IPS-15b (cell line): ENCODE results near the gene HPSE2.
"Not testable (repeated sequence)": the region's sequence is repeated elsewhere in the genome, so short reads cannot be mapped to it uniquely, and the experiment has no call there.

Source experiments
- H3K27me3 ChIP-seq: one replicate; pipeline ENCODE4 v1.6.1; 2013; ENCODE audit warnings: low read length; ENCODE audit not compliant: control insufficient read depth, insufficient read depth
- H3K36me3 ChIP-seq: one replicate; pipeline ENCODE4 v1.6.1; 2013; ENCODE audit warnings: low read length; ENCODE audit not compliant: control insufficient read depth, insufficient read depth
- H3K4me1 ChIP-seq: one replicate; pipeline ENCODE4 v1.6.1; 2013; ENCODE audit warnings: mild to moderate bottlenecking, low read length; ENCODE audit not compliant: control insufficient read depth, insufficient read depth
- H3K4me3 ChIP-seq: one replicate; pipeline ENCODE4 v1.5.1; 2013; ENCODE audit warnings: low read depth, low read length
- H3K9ac ChIP-seq: one replicate; pipeline ENCODE4 v1.6.1; 2013; ENCODE audit warnings: low read depth, mild to moderate bottlenecking, low read length
- H3K9me3 ChIP-seq: one replicate; pipeline ENCODE4 v1.6.1; 2013; ENCODE audit warnings: mild to moderate bottlenecking, low read length; ENCODE audit not compliant: control insufficient read depth, insufficient read depth

Gene HPSE2

DNA sequence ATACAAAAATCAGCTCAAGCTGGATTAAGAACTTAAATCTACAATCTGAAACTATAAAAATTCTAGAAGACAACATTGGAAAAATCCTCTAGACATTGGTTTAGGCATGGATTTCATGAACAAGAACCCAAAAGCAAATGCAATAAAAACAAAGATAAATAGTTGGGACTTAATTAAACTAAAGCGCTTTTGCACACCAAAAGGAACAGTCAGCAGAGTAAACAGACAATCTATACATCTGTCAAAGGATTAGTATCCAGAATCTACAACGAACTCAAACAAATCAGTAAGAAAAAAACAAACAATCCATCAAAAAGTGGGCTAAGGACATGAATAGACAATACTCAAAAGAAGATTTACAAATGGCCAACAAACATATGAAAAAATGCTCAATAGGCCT, 733.1 kb downstream of the HPSE2 start:
- not testable (repeated sequence) for H3K9ac ChIP-seq, H3K9me3 ChIP-seq, H3K4me1 ChIP-seq, H3K36me3 ChIP-seq, H3K27me3 ChIP-seq, H3K4me3 ChIP-seq

DNA sequence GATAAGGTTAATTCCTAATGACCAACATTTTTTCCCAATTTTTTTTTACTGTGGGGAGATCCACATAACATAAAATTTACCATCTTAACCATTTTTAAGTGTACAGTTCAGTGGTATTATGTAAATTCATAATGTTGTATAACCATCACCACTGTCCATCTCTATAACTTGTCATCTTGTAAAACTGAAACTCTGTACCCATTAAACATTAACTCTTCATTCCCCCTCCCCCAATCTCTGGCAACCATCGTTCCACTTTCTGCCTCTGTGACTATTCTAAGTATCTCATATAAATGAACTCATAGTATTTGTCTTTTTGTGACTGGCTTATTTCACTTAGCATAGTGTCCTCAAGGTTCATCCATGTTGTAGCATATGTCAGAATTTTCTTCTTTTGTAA, 742.9 kb downstream of the HPSE2 start:
- Histone ChIP-seq H3K4me3 (no peak overlapping the region), H3K4me1 (no peaks in the 10 kb centered on the region), H3K36me3 (no peaks in the 10 kb centered on the region), H3K9me3 (no peaks in the 10 kb centered on the region), H3K9ac (no peak overlapping the region), H3K27me3 (no peaks in the 10 kb centered on the region)

DNA sequence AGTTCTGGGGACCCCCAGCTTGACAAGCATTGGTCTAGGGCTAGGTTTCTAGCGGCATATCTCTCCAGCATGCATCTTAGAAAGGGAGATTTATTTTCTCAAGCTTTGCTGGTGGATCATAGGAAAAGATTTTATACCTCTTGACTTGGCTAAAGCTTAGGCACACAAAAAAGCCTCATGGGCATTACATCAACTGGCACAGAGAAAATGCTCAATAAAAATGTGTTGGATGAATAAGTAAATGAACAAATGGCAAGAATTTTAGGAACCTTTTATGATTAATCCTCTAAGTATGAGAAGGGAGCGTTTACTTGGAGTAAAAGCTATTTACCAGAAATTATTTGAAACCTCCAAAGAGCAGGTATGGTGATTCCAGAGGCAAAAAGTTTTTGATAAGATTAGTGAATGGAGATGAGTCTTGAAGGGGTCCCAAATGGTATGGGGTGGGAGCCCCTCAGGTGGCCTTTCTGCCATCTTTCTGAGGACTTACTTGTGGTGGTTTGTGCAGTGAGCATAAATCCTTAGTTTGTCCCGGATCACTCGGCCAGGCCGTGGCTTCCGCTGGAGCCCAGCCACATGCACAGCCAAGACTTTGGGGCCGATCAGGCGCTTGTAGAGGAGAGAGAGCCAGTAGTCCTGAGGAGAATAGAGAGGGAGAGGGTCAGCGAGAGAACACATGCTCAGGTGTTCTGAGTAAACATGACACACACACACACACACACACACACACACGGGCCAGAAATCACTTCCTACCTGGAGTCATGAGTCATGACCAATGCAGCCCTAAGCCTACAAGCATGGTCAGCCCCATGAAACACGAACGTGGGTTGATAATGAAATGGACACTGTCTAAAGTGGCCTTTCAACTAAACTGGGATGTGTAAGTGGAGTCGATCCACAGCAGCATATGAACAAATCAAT, 745.8 kb downstream of the HPSE2 start:
- Histone ChIP-seq H3K4me1 (no peaks in the 10 kb centered on the region), H3K4me3 (no peak overlapping the region), H3K36me3 (no peaks in the 10 kb centered on the region), H3K9me3 (no peaks in the 10 kb centered on the region), H3K27me3 (no peaks in the 10 kb centered on the region), H3K9ac (no peak overlapping the region)

DNA sequence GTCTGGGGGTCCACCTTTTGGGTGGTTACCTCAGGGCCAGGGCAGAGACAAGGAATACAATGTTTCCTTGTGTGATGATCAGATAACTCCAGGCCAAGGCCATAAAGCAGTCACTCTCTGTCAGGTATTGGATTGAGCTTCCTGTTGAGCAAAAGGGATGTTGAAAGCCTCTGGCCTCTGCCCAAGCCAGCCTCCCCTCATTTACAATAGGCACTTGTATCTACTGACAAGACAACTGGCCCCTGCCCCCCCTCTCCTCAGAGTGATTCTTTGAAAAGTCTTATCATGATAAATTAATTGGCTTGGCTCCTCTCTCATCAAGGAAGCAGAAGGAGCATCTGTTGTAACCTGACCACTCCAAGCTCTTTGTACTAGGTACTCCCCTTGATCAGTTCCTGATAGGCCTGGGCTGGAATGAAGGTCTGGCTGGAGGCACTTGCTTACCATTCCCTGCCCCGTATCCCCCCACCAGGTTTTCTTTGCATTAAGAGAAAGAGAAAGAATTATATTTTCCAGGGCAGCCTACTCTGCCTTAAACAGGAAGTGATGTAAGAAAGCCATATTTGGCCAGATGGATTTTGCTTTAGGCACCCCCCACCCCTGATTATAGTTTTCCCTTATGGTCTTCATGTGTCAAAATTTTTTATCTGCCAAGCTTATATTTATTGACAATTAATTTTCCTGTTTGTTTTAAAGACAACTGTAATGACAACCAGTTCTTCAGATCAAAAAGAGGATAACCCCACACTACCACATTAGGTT, 746.8 kb downstream of the HPSE2 start:
- Histone ChIP-seq H3K9ac (no peak overlapping the region), H3K4me3 (no peak overlapping the region), H3K4me1 (no peaks in the 10 kb centered on the region), H3K27me3 (no peaks in the 10 kb centered on the region), H3K36me3 (no peaks in the 10 kb centered on the region), H3K9me3 (no peaks in the 10 kb centered on the region)

DNA sequence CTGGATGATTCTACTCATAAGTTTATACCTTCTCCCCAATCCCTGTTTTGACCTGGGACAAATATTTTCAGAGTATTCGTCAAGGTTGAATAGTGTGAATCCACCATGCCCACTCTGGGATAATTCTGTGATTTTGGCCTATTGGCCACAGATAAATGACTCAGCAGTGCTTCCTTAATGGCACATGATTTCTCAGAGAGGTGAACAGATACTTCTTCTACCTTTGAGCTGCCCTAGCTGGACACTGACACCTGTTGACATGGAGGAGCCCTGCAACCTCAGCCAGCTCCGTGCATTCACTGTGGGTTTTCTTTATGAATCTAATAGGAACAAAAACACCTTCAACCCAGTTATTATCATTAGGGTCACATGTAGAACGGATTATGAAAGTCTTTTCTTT, 748.0 kb downstream of the HPSE2 start:
- no peak overlapping the region for H3K4me3 ChIP-seq
- H3K36me3 ChIP-seq = no peaks in the 10 kb centered on the region
- no peak overlapping the region for H3K9ac ChIP-seq
- no peaks in the 10 kb centered on the region for H3K9me3 ChIP-seq
- no peaks in the 10 kb centered on the region for H3K27me3 ChIP-seq
- H3K4me1 ChIP-seq = no peaks in the 10 kb centered on the region

DNA sequence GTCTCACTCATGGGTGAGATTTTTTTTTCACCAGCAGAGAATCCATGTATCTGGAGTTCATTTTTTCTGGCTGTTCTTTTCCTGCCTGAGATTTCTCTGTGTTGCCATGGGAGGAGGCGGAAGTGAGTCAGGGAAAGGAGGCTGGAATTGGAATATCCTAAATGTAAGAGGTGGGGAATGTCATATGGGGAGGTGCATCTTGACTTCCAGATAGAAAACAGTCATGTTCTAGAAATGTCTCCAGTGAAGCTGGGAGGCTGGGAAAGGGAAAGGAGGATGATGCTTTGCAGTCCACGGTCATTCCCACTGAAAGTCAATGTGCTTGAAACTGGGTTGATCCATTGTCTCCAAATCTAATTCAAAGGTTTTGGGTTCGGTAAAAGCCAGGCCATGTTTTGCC, 749.2 kb downstream of the HPSE2 start:
- Histone ChIP-seq H3K27me3 (no peaks in the 10 kb centered on the region), H3K9me3 (no peaks in the 10 kb centered on the region)

DNA sequence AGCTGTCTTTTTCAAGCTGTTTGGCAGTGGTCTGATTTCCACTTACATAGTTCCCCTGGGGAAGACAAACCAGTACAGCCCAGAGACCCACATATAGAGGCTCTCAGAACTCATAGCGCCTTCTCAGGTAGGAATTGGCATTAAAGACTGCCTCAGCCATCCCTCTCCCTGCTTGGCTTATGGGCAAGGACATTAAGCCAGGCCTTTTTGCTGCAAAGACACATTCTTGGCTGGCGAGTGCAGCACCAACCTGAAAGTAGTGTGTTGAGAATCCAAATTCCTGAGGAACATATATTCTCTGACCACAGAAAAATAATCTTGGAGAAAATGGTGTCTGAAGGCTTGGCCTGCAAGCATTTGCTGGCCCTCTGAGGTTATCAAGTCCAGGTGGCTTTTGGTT, 749.7 kb downstream of the HPSE2 start:
- Histone ChIP-seq H3K9ac (no peak overlapping the region), H3K4me1 (no peaks in the 10 kb centered on the region), H3K9me3 (no peaks in the 10 kb centered on the region), H3K36me3 (no peaks in the 10 kb centered on the region), H3K27me3 (no peaks in the 10 kb centered on the region), H3K4me3 (no peak overlapping the region)

More for the DNA sequence above, 749.2 kb downstream of the HPSE2 start:
- Histone ChIP-seq H3K36me3 (no peaks in the 10 kb centered on the region), H3K4me1 (no peaks in the 10 kb centered on the region), H3K9ac (no peak overlapping the region), H3K4me3 (no peak overlapping the region)

DNA sequence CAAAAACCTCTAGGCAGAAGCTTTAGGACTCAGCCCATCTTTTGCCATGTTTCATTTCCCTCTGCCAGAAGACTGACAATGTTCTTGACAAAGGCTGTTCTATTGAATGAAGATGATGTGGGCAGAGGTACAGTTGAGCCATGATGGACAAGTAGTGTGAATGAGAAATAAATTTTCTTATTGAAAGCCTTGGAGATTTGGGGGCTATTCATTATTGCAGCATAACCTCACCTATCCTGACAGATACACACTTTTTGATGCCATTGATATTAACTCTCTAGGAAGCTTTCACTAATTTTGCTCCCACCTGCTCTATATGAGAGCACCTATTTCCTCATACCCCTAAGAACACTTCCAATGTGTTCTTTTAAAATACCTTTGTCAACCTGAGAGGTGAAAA, 752.0 kb downstream of the HPSE2 start:
- H3K27me3 ChIP-seq = no peaks in the 10 kb centered on the region
- no peaks in the 10 kb centered on the region for H3K9me3 ChIP-seq
- no peak overlapping the region for H3K4me3 ChIP-seq
- no peak overlapping the region for H3K9ac ChIP-seq
- no peaks in the 10 kb centered on the region for H3K4me1 ChIP-seq
- H3K36me3 ChIP-seq = no peaks in the 10 kb centered on the region

DNA sequence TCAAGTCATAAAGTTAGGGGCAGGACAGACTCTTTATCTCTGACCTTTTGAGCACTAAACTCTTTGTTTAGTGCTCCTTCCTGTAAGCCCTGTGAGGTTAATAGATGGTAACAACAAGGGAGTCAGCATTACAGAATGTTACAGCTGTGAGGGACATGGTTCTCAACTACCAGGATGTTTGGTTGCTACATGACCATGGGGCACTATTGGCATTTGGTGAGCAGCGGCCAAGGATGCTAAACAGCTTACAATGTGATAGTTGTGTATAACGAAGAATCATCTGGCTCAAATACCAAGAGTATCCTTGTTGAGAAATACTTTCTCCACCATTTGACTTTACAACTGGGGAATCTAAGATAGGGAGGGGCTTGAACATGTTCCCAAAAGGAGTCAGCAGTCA, 753.6 kb downstream of the HPSE2 start:
- H3K4me1 ChIP-seq = no peaks in the 10 kb centered on the region
- no peaks in the 10 kb centered on the region for H3K36me3 ChIP-seq
- H3K4me3 ChIP-seq = no peak overlapping the region
- no peaks in the 10 kb centered on the region for H3K27me3 ChIP-seq
- H3K9ac ChIP-seq = no peak overlapping the region
- no peaks in the 10 kb centered on the region for H3K9me3 ChIP-seq

DNA sequence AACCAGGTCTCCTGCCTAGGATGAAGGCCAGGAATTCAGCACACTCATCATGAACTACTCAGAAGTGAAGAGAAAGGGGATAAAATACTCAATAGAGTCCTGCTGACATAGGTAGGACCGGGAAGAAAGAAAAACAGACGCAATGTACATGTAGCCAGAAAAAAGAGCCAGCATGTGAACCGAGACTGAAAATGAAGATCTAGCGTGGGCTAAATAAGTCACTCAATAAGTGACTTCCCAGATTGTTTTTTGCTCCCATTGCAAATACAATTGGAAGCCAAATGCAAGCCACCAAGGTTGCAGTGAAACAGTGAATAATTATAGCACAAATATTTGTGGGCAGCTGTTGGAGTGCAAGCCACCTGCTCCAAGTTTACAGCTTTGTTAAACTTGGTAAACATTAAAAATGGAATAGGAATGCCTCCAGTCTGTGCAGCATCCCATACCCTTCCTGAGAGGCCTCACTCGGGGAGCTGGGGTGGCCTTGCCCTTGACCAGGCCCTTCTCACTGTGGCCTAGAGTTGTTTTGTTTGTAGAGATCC, 754.2 kb downstream of the HPSE2 start:
- Histone ChIP-seq H3K27me3 (no peaks in the 10 kb centered on the region), H3K9me3 (no peaks in the 10 kb centered on the region), H3K36me3 (no peaks in the 10 kb centered on the region), H3K4me3 (no peak overlapping the region), H3K4me1 (no peaks in the 10 kb centered on the region), H3K9ac (no peak overlapping the region)

DNA sequence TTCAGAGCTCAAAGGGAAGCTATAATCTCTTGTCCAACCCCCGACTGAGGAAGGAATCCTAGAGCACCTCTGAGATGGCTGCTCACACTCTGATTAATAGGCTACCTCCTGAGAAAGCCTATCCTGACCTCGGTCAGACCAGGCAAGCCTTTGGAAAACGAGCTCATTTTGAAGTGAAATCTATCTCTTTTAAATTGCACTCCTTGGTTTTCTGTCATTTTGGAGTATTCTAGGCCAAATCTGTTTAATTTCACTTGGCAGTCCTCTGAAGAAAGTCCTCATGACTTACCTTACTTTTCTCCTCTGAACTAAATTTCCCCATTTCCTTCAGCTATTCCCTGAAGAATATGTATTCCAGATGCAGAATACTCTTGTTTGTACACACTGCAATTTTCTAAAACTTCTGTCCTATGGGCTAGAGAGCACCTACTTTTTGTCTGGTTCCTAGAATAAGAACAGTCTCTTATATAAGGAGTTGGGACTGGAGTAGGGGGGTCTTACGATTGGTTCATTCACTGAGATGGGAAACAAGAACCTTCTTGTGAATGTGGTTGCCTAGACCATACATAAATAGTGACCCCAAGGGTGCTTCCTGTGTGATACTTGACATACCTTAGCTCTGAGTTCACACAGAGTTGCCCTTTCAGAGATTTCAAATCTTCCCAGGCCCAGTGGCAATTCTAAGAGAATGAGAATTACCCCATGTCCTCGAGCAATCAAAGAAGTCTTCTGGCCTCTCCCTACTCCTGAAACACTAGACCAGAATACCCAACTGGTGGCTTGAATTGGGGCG, 757.0 kb downstream of the HPSE2 start:
- Histone ChIP-seq H3K36me3 (no peaks in the 10 kb centered on the region), H3K27me3 (no peaks in the 10 kb centered on the region), H3K9ac (no peak overlapping the region), H3K9me3 (no peaks in the 10 kb centered on the region), H3K4me3 (no peak overlapping the region), H3K4me1 (no peaks in the 10 kb centered on the region)
